Measurements from ENCODE around the gene ADAMTS7. TPM values are rescaled to one million over a fixed set of nuclear protein-coding genes. Genes with fewer than 3 reads are reported as not detected.

The ADAMTS7 gene
- total and polyA plus RNA-seq, 2 of the 8 experiments (the other 6 are each of a cell fraction or from before 2014, with no cell fraction given) = 27.9 to 45.2 TPM

DNA sequence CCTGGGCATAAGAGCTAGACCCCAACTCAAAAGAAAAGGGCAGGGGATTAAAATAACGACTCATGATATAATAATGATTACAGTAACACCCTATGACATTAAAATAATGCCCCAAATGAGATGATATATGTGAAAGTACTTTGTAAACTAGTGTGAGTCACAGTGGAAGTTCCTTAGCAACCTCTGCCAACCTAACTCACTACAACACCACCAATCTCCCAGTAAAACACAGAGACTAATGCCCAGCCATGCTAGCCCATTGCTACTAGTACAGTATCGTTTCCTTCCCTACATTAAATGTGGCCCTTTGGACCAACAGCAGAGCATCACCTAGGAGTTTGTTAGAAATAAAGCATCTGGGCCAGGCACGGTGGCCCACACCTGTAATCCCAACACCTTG is 11.2 kb upstream of the ADAMTS7 start:
- H3K18ac ChIP-seq (ENCODE audit: extremely low read depth, low read length) = no peak overlapping the region
- no peak overlapping the region for H3K23ac ChIP-seq (ENCODE audit: insufficient read length)
- no peak overlapping the region for H3K4me2 ChIP-seq (ENCODE audit: insufficient read depth in 1 of 2, low read depth in 2 of 2, low read length in 2 of 2)
- H4K8ac ChIP-seq (ENCODE audit: extremely low read depth, insufficient read depth, low read length) = no peak overlapping the region
- no peak overlapping the region for H3K56ac ChIP-seq (replicated peaks; ENCODE audit: insufficient read length, low read depth, low read length)
- H2BK15ac ChIP-seq (ENCODE audit: low read length) = no peak overlapping the region
- no peak overlapping the region for H4K91ac ChIP-seq (replicated peaks; ENCODE audit: insufficient read length, low read length)
- ChIA-PET CTCF (ENCODE audit: partially characterized antibody) (interaction anchor here (0.7 to 2.4 kb wide), 5 partner anchors 8 to 43 kb away, joined by 3 to 9 read pairs (median 6); partner anchors contain the start of gene ADAMTS7), POLR2A (ENCODE audit: partially characterized antibody) (interaction anchor here (1.3 kb wide), 1 partner anchor 12 kb away, joined by 3 read pairs; no protein-coding TSS in a partner anchor)
- no peak overlapping the region for H2BK12ac ChIP-seq (ENCODE audit: low read depth, low read length)
- H3K9ac ChIP-seq (replicated peaks in 1 of 4; ENCODE audit: extremely low read depth in 1 of 4, low read depth in 3 of 4, low read length in 3 of 4) = no peak overlapping the region
- no peaks in the 10 kb centered on the region for H3K23me2 ChIP-seq (ENCODE audit: low read depth, low read length)
- H2BK5ac ChIP-seq (ENCODE audit: low read depth, low read length) = no peak overlapping the region
- H3K9me3 ChIP-seq (ENCODE audit: insufficient read depth in 2 of 2, low read depth in 1 of 2, low read length in 1 of 2) = no peaks in the 10 kb centered on the region
- 59% methylated on average over 3 of the region's 3 CpGs; no CpG with 5 or more reads in 1 of the 2 experiments for WGBS, 2 experiments (ENCODE audit: extremely low coverage in 1 of 2, insufficient coverage in 1 of 2, insufficient read length in 1 of 2, insufficient replicate concordance in 2 of 2, low coverage in 1 of 2, low lambda C conversion rate in 2 of 2, missing lambda C conversion rate in 1 of 2)
- no peak overlapping the region for H2AFZ ChIP-seq (ENCODE audit: low read length)
- no peak overlapping the region for H2BK20ac ChIP-seq (ENCODE audit: low read length)
- FAIRE-seq (no peak), DNase-seq (ENCODE audit: low read depth in 1 of 2, low spot score in 2 of 2) (no peak)
- no peak overlapping the region for H4K5ac ChIP-seq (ENCODE audit: insufficient read length, low read depth, low read length)
- no peaks in the 10 kb centered on the region for H3K79me2 ChIP-seq (ENCODE audit: control insufficient read depth in 1 of 2, insufficient read depth in 2 of 2, low read length in 2 of 2)
- no peak overlapping the region for H3K4me3 ChIP-seq (ENCODE audit: extremely low read depth in 1 of 4, insufficient read depth in 2 of 4, low read depth in 3 of 4, low read length in 4 of 4)
- no peak overlapping the region for H3K14ac ChIP-seq (ENCODE audit: insufficient read length)
- H2BK120ac ChIP-seq (replicated peaks; ENCODE audit: low read depth, low read length) = no peak overlapping the region
- no peaks in the 10 kb centered on the region for H3K36me3 ChIP-seq (ENCODE audit: control insufficient read depth in 2 of 4, insufficient read depth in 4 of 4, low read length in 3 of 4)
- no peak overlapping the region for H2AK5ac ChIP-seq (ENCODE audit: low read depth, low read length)
- H3K27ac ChIP-seq (ENCODE audit: low read depth, low read length) = no peak overlapping the region
- H3K27me3 ChIP-seq (replicated peaks in 1 of 4; ENCODE audit: control insufficient read depth in 3 of 4, extremely low read depth in 1 of 4, insufficient read depth in 3 of 4, low read length in 3 of 4) = no peaks in the 10 kb centered on the region
- no peaks in the 10 kb centered on the region for H3K4me1 ChIP-seq (replicated peaks in 1 of 4; ENCODE audit: control insufficient read depth in 3 of 4, insufficient read depth in 4 of 4, low read length in 3 of 4)
- no peaks in the 10 kb centered on the region for H3K79me1 ChIP-seq (ENCODE audit: low read depth, low read length)
- no peak overlapping the region for H3K4ac ChIP-seq (replicated peaks; ENCODE audit: insufficient read length, low read depth, low read length)
- H4K20me1 ChIP-seq (replicated peaks in 1 of 2; ENCODE audit: control insufficient read depth in 1 of 2, insufficient read depth in 2 of 2, low read length in 2 of 2) = no peaks in the 10 kb centered on the region
- TF ChIP-seq CBX5 (IDR thresholded peaks at IDR 0.05; ENCODE audit: low read depth, low read length) (no peak), HDAC2 (IDR thresholded peaks at IDR 0.05; ENCODE audit: borderline replicate concordance in 1 of 2, low read depth in 2 of 2, low read length in 2 of 2) (no peak), CREB1 (IDR thresholded peaks at IDR 0.05) (no peak), GTF2F1 (IDR thresholded peaks at IDR 0.05; ENCODE audit: borderline replicate concordance, low read depth, low read length) (no peak)
- TF ChIP-seq, protein P1, sequence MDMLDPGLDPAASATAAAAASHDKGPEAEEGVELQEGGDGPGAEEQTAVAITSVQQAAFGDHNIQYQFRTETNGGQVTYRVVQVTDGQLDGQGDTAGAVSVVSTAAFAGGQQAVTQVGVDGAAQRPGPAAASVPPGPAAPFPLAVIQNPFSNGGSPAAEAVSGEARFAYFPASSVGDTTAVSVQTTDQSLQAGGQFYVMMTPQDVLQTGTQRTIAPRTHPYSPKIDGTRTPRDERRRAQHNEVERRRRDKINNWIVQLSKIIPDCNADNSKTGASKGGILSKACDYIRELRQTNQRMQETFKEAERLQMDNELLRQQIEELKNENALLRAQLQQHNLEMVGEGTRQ (IDR thresholded peaks at IDR 0.05; ENCODE audit: low read length) = no peak

Data from H1 (cell line).